Smooth muscle cell (in vitro differentiated cells): Measurements from ENCODE around the gene AK3. TPM values are rescaled to one million over a fixed set of nuclear protein-coding genes. Genes with fewer than 3 reads are reported as not detected.

ENCODE experiments used
- DNase-seq: peaks from one replicate; lab custom pipeline; 2025; ENCODE audit not compliant: unreplicated experiment; lab: John Stamatoyannopoulos, UW
- H2AFZ ChIP-seq: fragments of 200-600 bp; sonication (generic); 2 replicates; pipeline ENCODE4 v1.6.0; 2016; ENCODE audit warnings: antibody characterized with exemption, low read depth, mild to moderate bottlenecking
- H3F3A ChIP-seq: fragments of 200-600 bp; sonication (generic); 2 replicates; pipeline ENCODE4 v1.6.0; 2017; ENCODE audit warnings: antibody characterized with exemption, low read depth
- H3K27ac ChIP-seq: fragments of 200-600 bp; sonication (generic); 2 replicates; pipeline ENCODE4 v1.5.1; 2016; ENCODE audit warnings: low read depth, mild to moderate bottlenecking
- H3K27me3 ChIP-seq: fragments of 200-600 bp; sonication (generic); 2 replicates; pipeline ENCODE4 v1.6.1; 2016; ENCODE audit warnings: low read depth, mild to moderate bottlenecking
- H3K36me3 ChIP-seq: fragments of 200-600 bp; sonication (generic); 2 replicates; pipeline ENCODE4 v1.5.1; 2016; ENCODE audit warnings: low read depth
- H3K4me1 ChIP-seq: fragments of 200-600 bp; sonication (generic); 2 replicates; pipeline ENCODE4 v1.5.1; 2016; ENCODE audit warnings: low read depth
- H3K4me2 ChIP-seq: fragments of 200-600 bp; sonication (generic); 2 replicates; pipeline ENCODE4 v1.6.0; 2016; ENCODE audit warnings: mild to moderate bottlenecking
- H3K4me3 ChIP-seq: fragments of 200-600 bp; sonication (generic); 2 replicates; pipeline ENCODE4 v1.5.1; 2016; ENCODE audit warnings: mild to moderate bottlenecking
- H3K79me2 ChIP-seq: fragments of 200-600 bp; sonication (generic); 2 replicates; pipeline ENCODE4 v1.6.0; 2016; ENCODE audit warnings: low read depth, mild to moderate bottlenecking
- H3K9ac ChIP-seq: fragments of 200-600 bp; sonication (generic); 2 replicates; pipeline ENCODE4 v1.6.0; 2016; ENCODE audit warnings: low read depth
- H3K9me3 ChIP-seq: fragments of 200-600 bp; sonication (generic); replicated peaks from 2 replicates; pipeline ENCODE4 v1.5.1; 2016; ENCODE audit warnings: low read depth
- H4K20me1 ChIP-seq: fragments of 200-600 bp; sonication (generic); 2 replicates; pipeline ENCODE4 v1.6.0; 2016; ENCODE audit warnings: low read depth
- WGBS: methylation state at CpG from one replicate; pipeline ENCODE4 v1.1.7; 2016; ENCODE audit warnings: low lambda C conversion rate; 5-methylcytosine and 5-hydroxymethylcytosine counted together
- polyA plus RNA-seq: library from polyadenylated mRNA; unstranded; fragments of >200 nt; fragmentation: Nextera tagmentation; extraction: Ambion mirVana; gene quantifications from 2 replicates; pipeline ENCODE4 v1.2.1, GENCODE V29; 2016
- total RNA-seq: library from RNA; depleted of rRNA; stranded (reverse); fragments of >200 nt; gene quantifications from 2 replicates; pipeline ENCODE4 v1.2.3, GENCODE V29; 2014
- TF ChIP-seq, protein P1 (sequence below): fragments of 200-600 bp; sonication (generic); IDR thresholded peaks from 2 replicates; pipeline ENCODE4 v1.5.1; 2017; ENCODE audit warnings: borderline replicate concordance, mild to moderate bottlenecking, antibody characterized with exemption; ENCODE audit not compliant: insufficient read depth, poor library complexity, severe bottlenecking

The AK3 gene
- total and polyA plus RNA-seq, 2 experiments from 2014 or later: 28.7 to 49.3 TPM

DNA sequence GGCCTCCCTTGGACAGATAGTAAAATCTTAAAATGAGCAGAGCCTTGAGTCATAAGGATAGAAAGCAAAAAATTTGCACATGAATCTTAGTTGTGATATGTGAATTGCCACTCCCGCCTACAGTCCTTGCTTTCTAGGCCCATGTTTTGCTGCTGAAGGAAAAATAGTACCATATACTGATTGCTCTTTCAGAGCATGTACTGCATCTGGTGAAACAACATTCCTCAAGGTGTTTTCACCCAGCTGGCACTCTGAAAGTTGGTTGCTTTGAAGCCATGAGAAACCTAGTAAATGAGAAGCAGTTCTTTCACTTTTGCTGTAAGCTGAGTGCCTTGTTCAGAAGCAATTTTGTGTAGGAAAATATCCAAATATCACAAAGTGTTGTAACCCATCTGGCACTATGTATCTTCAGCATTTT is 51.3 kb downstream of the AK3 start:
- Histone ChIP-seq H4K20me1 (peaks cover 37% of the 10 kb centered on the region), H3K9ac (no peak overlapping the region), H3K36me3 (peaks cover 5% of the 10 kb centered on the region), H3F3A (peaks cover 3% of the 10 kb centered on the region), H3K4me2 (no peak overlapping the region), H3K27ac (peak overlapping the region; percentile 58), H3K4me1 (peaks cover 6% of the 10 kb centered on the region), H2AFZ (no peak overlapping the region), H3K27me3 (no peaks in the 10 kb centered on the region), H3K79me2 (peaks cover 40% of the 10 kb centered on the region), H3K4me3 (no peak overlapping the region), H3K9me3 (no peaks in the 10 kb centered on the region)
- WGBS: 84% methylated on average over 1 of the region's 1 CpG
- no peak for DNase-seq
- TF ChIP-seq, protein P1, sequence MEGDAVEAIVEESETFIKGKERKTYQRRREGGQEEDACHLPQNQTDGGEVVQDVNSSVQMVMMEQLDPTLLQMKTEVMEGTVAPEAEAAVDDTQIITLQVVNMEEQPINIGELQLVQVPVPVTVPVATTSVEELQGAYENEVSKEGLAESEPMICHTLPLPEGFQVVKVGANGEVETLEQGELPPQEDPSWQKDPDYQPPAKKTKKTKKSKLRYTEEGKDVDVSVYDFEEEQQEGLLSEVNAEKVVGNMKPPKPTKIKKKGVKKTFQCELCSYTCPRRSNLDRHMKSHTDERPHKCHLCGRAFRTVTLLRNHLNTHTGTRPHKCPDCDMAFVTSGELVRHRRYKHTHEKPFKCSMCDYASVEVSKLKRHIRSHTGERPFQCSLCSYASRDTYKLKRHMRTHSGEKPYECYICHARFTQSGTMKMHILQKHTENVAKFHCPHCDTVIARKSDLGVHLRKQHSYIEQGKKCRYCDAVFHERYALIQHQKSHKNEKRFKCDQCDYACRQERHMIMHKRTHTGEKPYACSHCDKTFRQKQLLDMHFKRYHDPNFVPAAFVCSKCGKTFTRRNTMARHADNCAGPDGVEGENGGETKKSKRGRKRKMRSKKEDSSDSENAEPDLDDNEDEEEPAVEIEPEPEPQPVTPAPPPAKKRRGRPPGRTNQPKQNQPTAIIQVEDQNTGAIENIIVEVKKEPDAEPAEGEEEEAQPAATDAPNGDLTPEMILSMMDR: no peak

DNA sequence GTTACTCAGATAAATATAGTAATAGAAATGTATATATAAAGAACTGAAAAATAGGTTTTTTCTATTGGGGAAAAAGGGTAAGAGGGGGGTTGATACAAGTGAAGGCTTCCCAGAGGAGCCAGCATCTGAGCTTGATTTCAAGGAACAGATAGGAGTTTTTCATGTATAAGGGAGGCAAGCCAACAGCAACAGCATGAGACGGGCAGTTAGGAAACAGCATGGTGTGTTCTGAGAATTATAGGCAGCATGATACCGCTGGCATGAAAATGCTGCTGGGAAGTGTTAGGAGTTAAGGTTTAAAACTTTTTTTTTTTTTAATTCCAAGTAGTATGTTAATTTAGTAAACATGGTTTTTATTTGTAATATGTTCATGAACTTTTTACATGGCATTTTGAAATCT is 52.0 kb downstream of the AK3 start:
- TF ChIP-seq, protein P1: no peak
- peaks cover 33% of the 10 kb centered on the region for H3K79me2 ChIP-seq
- no peak overlapping the region for H2AFZ ChIP-seq
- peaks cover 37% of the 10 kb centered on the region for H4K20me1 ChIP-seq
- H3K27me3 ChIP-seq: no peaks in the 10 kb centered on the region
- DNase-seq: no peak
- no peak overlapping the region for H3K9ac ChIP-seq
- H3K9me3 ChIP-seq: no peaks in the 10 kb centered on the region
- peaks cover 2% of the 10 kb centered on the region for H3K36me3 ChIP-seq
- peaks cover 6% of the 10 kb centered on the region for H3K4me1 ChIP-seq
- H3F3A ChIP-seq: peaks cover 3% of the 10 kb centered on the region
- peak overlapping the region; percentile 20 for H3K4me2 ChIP-seq
- peak overlapping the region; percentile 58 for H3K27ac ChIP-seq
- WGBS: 74% methylated on average over 2 of the region's 2 CpGs
- no peak overlapping the region for H3K4me3 ChIP-seq

DNA sequence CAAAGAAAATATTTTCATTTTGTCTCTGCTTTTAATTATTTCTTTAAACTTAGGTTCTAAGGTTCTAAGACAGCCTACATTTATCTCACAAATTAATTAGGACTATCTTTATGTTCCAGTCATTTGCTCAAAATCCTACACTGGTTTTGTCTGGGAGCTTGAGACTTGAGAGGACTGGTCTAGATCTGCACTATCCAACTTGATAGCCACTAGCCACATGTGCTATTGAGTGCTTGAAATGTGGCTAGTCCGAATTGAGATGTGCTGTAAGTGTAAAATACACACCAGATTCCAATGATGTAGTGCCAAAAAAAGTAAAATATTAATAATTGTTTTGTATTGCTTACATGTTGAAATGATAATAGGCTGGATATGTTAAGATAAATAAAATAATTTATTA is 54.4 kb downstream of the AK3 start:
- 67% methylated on average over 1 of the region's 1 CpG for WGBS
- no peak for DNase-seq
- no peak overlapping the region for H3K4me3 ChIP-seq
- H4K20me1 ChIP-seq: peaks cover 27% of the 10 kb centered on the region
- H3K9me3 ChIP-seq: no peaks in the 10 kb centered on the region
- TF ChIP-seq, protein P1: no peak
- H3K27ac ChIP-seq: peak overlapping the region; percentile 28
- H3K27me3 ChIP-seq: no peaks in the 10 kb centered on the region
- no peak overlapping the region for H3K4me2 ChIP-seq
- H2AFZ ChIP-seq: no peak overlapping the region
- H3K9ac ChIP-seq: no peak overlapping the region
- peaks cover 3% of the 10 kb centered on the region for H3F3A ChIP-seq
- peaks cover 6% of the 10 kb centered on the region for H3K4me1 ChIP-seq
- H3K36me3 ChIP-seq: no peaks in the 10 kb centered on the region
- H3K79me2 ChIP-seq: peaks cover 27% of the 10 kb centered on the region

DNA sequence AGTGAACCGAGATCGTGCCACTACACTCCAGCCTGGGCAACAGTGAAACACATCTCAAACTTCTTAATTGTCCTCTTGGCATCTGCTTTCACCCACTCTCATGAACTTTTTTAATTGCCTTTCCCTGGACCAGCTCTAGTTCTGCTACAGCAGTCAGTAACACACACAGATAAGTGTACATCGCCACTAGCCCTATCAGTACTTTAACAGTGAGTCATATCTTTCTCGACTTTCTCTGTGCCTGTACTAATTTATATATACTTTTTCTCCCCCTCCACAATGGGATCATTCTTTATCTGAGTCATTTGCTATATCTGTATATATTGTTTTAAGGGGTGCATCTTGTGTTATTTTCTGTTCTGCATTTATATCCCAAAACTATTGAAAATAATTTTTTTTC is 54.9 kb downstream of the AK3 start:
- TF ChIP-seq, protein P1: no peak
- Histone ChIP-seq H2AFZ (no peak overlapping the region), H3K79me2 (peaks cover 32% of the 10 kb centered on the region), H3K27me3 (no peaks in the 10 kb centered on the region), H3K4me1 (peaks cover 7% of the 10 kb centered on the region), H3K27ac (peak overlapping the region; percentile 28), H3K9ac (no peak overlapping the region), H3K36me3 (no peaks in the 10 kb centered on the region), H3F3A (peaks cover 3% of the 10 kb centered on the region), H4K20me1 (peaks cover 26% of the 10 kb centered on the region), H3K9me3 (no peaks in the 10 kb centered on the region), H3K4me3 (no peak overlapping the region), H3K4me2 (no peak overlapping the region)
- DNase-seq: no peak
- WGBS: 31% methylated on average over 4 of the region's 4 CpGs
